Activated CD8-positive, alpha-beta memory T cell treated with anti-CD3 and anti-CD28 coated beads for 4 hours (primary cell): ENCODE data around the gene LDHAL6B.

Source experiments
- DNase-seq, 2 donors: peaks; one replicate each; pipeline ENCODE4 v3.0.0-alpha.2; 2020; ENCODE audit warnings: low read depth in 2 of 2

Gene LDHAL6B

DNA sequence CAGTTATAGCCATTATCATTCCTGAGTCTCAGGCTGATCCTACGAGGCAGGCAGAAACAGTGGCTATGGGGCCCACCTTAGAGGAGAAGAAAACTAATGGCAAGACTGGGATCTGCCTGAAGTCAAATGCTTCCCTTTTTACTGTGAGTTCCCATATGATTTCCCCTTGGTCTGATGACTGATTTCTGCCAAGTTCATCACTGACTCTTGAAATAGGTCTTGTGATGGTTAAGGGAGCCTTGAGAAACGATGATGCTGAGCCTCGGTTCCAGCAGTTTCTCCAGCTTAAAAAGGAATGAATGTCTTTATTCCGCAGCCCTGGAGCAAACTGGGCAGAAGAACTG, 29.4 kb upstream of the LDHAL6B start:
- DNase-seq: no peak

DNA sequence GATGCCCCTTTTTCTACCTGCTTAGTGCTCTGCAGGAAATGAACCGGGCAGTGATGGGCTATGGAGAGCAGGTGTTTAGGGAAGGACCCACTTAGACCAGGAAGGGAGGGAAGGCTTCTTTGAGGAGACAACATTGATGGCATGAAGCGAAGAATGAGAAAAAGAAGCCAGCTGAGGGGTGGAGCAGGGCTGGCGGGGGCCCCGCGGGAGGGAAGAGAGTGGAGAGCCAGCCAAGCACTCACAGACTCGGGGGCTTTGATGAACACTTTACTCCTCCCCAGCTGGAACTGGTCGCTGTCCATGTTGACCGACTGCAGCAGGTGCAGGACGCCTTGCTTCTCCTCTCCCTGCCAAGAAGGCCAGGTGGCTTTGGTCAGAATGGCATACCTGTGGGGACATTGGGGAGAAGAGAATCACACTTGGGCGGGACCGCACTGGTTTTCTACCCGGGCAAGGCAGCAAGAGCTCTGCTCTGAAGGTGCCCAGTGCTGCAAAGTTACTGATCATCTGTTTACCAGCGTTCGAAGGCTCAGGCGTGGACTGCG, 28.4 kb upstream of the LDHAL6B start:
- DNase-seq: no peak

DNA sequence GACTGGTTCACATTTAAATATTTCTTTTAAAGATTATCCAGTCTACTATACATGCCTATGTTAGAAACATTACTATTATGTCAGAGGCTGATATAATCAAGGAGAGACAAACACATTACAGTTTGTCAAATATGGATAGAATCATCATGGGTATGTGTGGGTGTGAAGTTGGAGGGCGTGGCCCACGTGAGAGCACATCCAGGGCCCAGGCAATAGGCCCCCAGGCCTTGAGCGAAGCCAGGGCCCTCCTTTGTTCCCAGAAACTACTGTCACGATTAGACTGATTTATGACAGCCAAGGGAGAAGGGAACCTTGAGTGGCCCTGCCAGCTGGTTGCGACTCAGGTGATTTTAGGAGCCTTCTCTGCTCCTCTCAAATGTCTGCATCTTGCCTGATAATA, 26.9 kb upstream of the LDHAL6B start:
- DNase-seq: no peak

DNA sequence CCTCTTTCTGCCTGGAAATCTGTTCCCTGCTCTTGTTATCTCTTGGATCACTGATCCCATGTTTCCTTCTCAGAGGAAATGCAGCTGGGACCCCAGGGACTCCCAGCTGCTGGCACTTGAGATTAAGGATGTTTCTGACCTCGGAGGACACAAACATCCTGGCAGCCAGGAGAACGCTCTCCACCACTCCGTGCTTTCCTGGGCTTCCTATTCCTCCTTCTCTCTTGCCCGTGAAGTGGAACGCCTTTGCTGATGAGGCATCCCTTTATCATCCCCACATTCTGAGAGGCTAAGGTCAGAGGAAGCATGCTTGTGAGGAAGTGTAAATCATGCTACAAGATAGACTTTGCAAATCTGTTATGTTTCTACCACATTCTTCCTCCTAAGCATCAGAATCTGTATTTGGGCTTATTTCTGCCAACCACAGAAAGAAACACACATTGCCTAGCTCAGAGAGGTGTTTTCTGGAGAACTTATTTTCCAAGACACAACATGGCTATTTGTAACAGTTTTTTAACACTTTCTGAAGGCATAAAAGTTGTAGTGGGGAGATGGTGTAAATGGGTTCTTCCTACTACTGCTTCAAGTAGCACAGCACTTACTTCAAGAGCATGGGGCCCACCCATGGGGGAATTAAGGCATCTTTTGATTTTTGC, 25.6 kb upstream of the LDHAL6B start:
- DNase-seq: no peak

DNA sequence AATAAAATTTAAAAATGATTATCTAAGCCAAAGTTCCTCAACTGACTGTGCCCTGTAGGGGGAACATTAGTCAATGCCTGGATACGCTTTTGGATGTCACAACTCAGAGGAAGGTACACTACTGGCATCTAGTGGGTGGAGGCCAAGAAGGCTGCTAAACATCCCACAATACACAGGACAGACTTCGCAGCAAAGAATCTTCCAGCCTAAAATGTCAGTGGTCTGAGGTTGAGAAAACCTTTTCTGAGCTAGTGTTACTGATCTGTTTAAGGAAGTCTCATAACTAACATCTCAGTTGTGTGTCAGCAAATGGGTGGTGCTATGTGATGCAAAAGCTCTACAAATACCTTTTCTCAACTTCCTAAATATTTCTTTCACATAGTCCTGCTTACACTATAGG, 20.9 kb upstream of the LDHAL6B start:
- no peak for DNase-seq

DNA sequence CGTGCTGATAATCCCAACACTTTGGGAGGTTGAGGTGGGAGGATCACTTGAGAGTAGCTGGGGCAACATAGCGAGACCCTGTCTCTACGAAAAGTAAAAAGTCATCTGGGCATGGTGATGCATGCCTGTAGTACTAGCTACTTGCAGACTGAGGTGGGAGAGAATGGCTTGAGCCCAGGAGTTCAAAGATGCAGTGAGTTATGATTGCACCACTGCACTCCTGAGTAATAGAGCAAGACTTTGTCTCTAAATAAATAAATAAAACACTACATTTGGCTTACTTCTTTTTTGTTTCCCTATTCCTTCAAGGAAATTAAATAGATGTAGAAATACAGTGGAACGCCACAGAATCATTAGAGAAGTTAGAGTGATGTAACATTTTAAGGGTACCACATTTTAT, 20.1 kb upstream of the LDHAL6B start:
- no peak for DNase-seq

DNA sequence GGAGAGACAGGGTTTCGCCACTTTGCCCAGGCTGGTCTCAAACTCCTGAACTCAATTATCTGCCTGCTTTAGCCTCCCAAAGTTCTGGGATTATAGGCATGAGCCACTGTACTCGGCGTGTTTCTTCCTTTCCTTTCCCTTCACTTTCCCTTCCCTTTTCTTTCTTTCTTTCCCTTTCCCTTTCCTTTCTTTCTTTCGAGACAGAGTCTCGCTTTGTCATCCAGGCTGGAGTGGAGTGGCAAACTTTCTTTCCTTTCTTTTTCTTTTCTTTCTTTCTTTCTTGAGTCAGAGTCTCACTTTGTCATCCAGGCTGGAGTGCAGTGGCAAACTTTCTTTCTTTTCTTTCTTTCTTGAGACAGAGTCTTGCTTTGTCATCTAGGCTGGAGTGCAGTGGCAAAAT, 17.4 kb upstream of the LDHAL6B start:
- DNase-seq: no peak

DNA sequence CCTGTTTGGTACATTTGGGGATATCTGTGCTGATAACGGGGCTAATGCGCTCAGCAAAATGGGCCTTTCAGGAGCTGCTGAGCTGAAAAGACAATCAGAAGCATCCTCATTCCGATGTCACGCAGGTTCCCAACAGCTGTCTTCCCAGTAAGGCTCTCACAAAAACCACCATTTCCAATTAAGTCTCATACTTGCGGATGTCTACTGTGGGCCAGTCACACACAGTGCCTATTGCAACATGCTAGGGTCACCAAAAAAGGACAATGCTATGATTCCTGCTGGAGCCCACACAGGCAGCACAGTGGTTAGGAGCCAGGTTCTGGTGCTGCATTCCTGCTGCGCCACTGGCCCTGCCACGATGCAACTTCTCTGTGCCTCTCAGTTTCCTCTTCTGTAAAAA, 16.4 kb upstream of the LDHAL6B start:
- no peak for DNase-seq

DNA sequence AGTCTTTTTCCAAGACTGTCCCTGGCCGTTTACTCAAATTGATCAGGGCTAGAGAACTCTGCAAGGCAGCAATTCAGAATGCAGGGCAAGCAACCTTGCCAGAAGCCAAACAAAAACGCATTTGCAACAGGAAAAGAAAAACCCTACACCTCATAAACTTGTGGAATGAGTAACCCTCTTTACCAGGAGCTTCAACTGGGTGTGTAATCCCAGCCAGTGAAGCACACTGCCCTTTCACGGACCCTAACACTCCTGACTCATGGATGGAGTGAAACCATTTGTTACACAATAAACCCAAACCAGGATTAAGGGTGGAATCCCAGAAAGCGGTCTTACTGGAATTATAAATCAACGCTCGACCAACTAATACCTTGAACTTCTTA, 14.8 kb upstream of the LDHAL6B start:
- DNase-seq: no peak

DNA sequence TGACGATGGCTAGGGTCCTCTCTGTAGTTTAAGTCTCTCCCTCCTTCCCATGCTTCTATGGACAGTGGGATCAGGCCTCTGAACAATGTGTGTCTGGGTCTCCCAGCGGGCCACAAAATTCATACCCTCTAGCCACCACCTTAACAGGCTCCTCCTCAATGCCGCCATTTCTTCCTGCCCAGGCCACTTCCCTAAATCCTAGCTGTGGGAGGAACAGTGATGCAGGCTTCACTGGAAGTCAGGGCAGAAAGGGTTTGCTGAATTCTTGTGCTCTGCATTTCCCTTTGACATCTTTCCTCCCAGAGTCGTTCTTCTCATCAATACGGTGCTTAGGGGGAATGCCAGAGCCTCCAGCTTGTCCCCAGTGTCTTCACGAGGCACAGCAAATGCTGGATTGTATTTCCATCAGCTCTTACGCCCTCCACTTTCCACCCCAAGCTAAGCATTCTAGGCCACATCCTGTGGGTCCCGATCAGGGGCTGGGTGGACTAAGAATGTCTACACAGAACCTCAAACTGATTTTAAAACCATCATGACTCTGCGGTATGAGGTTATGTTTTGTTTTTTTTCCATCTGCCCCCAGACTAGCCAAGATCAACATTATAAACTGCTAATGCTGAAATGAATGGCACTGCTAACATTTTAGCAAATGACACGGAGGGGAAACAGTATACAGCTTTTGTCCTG, 11.9 kb upstream of the LDHAL6B start:
- DNase-seq: no peak

DNA sequence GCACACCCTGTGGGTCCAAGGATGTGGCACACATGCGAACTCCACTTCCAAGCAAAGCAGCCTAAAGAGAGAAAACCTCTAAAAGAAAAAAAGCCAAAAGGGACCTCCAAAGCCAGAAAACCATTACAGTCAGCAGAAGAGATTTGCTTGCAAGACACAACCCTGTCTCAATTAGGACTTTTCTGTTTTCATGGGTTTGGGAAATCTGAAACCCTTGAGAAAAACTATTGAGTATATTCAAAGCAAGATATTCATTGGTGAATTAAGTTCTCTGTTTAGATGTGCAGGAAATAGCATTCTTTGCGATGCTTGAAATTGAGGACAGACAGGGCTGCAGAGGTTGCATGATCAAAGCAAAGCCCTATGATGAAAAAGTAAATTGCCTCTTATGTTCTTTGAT, 10.2 kb upstream of the LDHAL6B start:
- no peak for DNase-seq

DNA sequence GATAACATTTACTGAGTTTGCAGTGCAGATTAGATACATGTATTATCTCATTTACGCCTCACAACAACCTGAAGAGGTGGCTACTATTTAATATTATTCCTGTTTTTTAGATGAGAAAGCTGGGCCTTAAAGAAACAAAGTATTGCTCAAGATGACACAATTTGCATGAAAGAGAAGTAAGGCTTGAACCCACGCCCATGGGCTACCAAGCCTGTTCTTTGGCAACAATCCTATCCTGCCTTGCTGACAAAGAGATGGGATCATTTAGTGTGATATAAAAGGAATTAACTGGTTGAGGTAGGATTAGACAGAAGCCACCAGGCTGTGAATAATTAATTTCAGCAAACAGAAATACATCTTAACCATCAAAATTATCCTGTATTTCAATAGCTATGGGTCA, 9.2 kb upstream of the LDHAL6B start:
- DNase-seq: no peak

DNA sequence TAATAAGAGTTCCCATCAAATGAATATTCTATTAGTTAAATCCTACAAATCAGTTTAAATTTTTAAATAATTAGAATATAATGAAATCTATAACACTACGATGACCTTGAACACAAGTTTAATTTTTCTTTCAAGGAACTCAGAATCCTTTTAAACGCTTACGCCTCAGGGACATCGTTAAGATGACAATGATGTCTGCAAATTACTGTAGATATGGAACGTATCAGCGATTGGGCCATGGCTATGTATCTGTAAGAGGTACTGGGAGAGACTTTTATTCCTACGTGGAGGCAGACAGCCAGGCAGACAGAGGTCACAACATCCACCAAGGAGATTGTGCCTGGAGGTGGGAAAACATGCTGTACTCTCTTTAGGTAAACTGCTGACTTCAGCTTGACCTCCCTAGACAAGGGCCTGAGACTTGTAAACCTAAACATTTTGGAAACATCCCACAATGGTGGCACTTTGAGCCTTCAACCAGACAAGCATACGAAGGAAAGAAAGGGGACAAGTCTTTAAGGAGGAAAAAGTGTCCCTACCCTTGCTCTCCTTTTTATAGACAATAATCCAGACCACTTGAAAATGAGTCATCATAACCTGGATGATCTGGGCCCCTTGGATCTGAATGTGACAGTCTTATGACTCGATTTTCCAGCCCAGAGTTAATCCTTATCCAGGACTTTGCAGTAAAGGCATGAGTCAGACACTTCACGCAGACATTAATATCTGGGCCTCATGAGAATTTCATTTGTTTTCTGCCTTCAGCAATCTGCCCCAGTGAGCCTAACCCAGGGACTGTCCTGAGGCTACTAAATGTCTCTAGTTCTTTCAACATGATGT, 6.8 kb upstream of the LDHAL6B start:
- DNase-seq: no peak

DNA sequence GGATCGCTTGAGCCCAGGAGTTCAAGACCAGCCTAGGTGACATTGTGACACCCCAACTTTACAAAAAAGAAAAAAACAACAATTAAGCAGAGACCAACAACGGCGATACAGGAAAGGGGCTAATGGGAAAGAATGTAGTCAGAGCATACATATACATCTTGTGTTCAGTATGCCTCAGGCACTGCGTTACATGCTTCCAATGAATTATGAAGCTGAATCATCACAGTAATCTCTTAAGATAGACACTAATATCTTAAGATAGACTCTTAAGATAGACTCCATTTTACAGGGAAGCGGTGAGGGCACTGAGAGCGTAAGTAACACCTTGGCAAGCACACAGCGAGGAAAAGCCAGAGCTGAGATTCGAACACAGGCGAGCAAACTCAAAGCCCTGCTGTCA, 6.1 kb upstream of the LDHAL6B start:
- no peak for DNase-seq

DNA sequence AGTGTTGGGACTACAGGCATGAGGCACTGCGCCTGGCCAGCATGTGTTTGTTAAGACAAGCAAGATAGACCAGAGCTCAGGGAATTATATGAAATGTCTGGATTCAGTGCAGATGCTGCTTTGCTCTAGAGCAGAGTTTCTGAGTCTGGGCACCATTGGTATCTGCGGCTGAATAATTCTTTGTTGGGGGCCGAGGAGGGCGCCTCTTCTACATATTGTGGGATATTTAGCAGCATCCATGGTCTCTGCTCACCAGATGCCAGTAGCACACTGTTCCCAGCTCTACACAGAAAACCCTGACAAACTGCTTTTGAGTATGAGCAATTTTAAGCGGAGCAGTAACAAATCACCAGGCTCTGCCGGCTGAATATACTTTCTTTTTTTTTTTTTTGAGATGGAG, 3.6 kb upstream of the LDHAL6B start:
- DNase-seq: no peak

DNA sequence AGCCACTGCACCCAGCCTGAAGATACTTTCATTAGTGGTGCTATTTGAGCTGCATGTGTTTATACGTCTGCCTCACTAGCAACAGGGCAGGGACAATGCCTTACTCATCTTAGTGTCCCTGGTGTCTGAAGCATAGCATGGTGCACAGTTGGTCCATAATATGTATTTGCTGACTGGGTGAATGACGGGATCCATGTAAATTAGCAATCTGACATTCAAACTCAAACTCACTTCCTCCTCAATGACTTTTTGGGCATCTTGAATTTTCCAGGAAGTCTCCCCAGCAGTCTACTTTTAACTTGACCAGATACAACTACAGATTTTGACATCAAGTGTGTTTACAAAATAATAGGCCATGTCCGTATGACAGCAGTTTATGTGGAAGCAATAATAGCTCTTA, 3.0 kb upstream of the LDHAL6B start:
- DNase-seq: no peak

DNA sequence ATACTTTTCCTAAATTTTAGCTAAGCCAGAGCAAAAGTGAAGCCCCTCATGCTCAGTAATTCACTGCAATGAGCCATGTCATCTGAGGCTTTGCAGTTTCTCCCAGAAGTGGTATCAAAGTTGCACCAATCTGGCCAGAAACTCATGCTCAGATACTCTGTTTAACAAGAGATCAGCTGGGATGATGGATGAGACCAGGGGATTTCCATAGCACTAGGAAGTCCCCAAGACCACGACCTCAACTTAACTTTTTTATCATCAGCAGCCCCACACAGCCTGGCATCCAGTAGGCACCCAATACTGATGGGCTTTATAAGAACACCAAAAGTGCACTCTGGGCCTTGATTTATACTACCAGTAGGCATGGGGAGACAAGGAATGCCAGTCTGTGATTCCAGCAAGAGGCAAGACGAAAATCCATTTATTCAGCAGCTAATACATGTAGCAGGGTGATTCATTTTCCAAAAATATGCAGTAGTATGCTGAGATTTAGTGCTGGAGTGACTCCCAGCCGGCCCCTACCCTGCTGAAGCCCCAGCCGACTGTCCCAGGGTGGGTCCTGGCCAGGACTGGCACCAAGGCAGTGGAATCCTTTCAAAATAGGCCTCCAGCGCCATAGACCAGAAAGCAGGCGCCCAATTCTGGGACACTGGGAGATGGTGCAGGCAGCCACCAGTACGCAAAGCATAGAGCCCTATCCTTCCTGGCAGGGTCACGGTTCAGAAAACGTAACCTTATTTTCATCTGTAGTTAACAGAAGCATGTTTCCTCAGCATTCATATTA, 612 bp upstream of the LDHAL6B start:
- DNase-seq: no peak

DNA sequence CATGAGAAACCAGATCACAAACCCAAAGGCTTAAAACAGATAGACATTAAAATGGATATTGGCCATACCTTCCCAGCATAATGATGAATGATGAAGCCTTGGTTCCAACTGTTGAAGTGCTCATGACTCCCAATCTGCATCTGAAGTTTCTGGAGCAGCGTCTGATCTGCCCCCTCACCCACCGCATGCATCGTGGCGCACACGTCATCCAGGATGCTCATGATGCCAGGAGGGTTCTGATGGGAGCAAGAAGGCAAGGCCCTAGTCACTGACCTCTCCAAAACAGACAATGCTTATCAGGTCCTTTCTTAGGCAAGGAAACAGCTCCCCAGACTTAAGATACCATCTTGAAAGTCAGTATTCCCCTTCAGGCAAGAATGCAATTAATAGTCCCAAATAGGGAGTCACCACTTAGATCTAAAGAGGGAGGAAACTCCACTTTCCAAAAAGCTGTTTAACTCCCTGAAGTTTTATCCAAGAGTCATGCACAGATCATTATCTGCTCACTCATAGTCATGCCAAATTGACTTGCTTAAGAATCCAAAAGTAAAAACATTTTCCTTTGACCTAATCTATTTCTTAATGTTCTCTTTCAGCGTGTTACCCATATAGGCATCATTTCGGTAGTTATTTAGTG, 2.1 kb downstream of the LDHAL6B start:
- no peak for DNase-seq

DNA sequence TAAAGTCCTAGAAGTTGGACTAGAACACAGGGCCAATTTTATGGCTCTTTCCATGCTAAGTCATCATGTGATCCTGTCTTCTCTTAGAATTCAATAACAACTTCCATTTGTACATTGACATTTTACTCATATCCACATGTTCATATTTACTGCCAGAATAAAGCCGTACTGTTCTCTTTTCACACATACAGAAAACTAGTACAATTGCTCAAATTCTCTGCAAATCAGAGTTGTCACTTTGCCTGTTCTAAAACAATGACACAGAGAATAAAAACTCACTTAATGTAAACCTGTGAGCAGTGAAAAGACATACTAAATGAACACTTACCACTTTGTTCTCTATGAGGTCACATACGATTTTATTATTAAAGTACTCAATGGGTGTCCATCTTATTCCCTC, 3.5 kb downstream of the LDHAL6B start:
- no peak for DNase-seq

DNA sequence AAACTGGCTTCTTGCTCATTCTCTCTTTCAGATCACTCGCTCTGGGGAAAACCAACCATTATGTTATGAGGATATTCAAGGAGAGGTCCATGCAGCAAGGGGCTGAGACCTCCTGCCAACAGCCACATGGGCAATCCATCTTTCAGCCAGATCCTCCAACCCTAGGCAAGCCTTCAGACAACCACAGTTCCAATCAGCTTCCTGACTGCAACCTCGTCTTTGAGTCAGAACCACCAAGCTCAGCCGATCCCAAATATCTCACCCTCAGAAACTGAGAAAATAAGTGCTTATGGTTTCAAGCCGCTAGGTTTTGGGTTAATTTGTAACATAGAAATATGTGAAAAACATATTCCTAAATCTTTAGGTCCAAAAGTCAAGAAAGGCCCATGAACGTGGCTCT, 10.3 kb downstream of the LDHAL6B start:
- no peak for DNase-seq

DNA sequence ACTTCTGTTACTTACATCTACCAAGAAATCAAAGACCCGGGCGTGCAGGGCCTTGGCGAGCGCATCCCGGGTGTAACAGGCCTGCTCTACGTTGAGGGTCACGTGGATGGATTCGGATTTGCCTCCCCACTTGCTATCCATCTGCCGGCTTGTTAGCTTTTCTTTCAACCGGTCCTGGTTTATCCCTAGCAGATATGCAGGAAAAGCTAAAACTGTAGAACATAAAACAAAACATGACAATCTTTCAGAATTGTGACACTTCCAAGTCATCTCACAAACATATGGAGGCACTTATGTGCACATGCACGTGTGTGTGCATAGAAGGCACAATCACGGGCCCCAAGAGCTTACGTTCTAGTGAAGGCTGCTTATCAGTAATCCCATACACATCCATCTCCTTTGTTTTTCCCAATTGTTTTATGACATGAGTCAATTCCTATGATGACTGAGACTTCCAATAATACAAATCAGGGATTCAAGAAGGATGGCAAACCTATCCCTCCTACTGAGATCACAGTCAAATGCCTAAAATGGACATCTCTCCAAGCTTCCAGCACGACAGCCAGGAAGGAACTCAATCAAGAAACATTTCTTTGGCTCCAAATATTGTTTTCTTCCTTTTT, 11.3 kb downstream of the LDHAL6B start:
- DNase-seq: no peak
